GM12865 (cell line): Measurements from ENCODE around the gene DPP4.
"Not testable (repeated sequence)": the region's sequence is repeated elsewhere in the genome, so short reads cannot be mapped to it uniquely, and the experiment has no call there.

Source experiments
- DNase-seq: peaks from one replicate; pipeline ENCODE4 v3.0.0; 2010; ENCODE audit warnings: low read depth
- H3K4me3 ChIP-seq: 2 replicates; pipeline ENCODE4 v1.5.1; 2011; ENCODE audit warnings: mild to moderate bottlenecking, low read depth, low read length, control low read depth
- TF ChIP-seq, protein P1 (sequence below): IDR thresholded peaks from 2 replicates; pipeline ENCODE4 v1.5.1; 2011; ENCODE audit warnings: low read length, control low read depth, low read depth, inconsistent platforms; ENCODE audit not compliant: insufficient read depth; ENCODE audit errors: missing control alignments

DPP4 gene

DNA sequence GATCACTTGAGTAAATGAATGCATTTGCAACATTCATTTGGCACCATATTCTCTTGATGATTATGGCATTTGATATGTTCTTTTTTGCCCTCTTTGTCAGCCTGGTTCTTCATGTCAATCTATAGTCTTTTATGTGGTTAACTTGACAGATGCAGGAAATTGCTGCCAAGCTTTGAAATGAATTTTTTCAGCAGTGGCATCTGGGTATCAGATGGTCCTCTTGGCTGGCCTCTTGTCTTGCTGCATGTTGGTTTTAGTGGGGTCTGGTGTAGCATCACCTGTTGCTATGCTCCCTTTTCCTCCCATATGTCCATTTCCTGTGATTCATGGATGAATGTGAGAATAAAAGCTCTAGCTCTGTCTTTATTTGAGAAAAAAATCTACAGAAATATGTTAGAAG, 119.9 kb downstream of the DPP4 start:
- no peak for DNase-seq
- no peak overlapping the region for H3K4me3 ChIP-seq
- TF ChIP-seq, protein P1, sequence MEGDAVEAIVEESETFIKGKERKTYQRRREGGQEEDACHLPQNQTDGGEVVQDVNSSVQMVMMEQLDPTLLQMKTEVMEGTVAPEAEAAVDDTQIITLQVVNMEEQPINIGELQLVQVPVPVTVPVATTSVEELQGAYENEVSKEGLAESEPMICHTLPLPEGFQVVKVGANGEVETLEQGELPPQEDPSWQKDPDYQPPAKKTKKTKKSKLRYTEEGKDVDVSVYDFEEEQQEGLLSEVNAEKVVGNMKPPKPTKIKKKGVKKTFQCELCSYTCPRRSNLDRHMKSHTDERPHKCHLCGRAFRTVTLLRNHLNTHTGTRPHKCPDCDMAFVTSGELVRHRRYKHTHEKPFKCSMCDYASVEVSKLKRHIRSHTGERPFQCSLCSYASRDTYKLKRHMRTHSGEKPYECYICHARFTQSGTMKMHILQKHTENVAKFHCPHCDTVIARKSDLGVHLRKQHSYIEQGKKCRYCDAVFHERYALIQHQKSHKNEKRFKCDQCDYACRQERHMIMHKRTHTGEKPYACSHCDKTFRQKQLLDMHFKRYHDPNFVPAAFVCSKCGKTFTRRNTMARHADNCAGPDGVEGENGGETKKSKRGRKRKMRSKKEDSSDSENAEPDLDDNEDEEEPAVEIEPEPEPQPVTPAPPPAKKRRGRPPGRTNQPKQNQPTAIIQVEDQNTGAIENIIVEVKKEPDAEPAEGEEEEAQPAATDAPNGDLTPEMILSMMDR, result no peak

DNA sequence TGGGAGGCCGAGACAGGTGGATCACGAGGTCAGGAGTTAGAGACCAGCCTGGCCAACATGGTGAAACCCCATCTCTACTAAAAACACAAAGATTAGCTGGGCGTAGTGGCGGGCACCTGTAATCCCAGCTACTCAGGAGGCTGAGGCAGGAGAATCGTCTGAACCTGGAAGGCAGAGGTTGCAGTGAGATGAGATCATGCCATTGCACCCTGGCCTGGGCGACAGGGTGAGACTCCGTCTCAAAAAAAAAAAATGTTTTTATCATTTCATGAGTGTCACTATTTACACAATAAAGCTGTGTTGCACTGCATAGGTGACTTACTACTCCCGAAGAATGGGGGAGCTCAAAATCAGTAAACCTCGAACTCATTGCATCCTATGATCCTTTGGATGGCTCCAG, 120.6 kb downstream of the DPP4 start:
- H3K4me3 ChIP-seq, DNase-seq: not testable (repeated sequence)

DNA sequence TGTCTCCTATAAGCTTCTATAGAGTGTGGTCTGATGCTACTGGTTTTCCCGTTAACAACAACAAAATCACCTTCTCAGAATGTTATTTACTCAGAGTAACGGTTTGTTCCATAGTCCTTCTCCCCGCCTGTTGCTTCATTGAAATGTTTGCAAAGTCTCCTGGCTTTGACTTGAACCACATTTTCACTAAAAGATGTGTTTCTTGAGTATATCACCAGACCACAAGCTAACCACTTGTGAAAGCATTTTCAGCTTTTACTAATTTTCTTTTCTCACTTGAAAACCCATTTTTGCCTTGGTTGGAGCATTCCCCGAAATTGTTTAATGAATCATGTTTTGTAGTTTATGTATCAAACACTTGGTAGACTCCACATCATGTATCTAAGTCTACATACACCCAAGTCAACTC, 121.2 kb downstream of the DPP4 start:
- no peak overlapping the region for H3K4me3 ChIP-seq
- DNase-seq, result no peak
- TF ChIP-seq, protein P1, result no peak

DNA sequence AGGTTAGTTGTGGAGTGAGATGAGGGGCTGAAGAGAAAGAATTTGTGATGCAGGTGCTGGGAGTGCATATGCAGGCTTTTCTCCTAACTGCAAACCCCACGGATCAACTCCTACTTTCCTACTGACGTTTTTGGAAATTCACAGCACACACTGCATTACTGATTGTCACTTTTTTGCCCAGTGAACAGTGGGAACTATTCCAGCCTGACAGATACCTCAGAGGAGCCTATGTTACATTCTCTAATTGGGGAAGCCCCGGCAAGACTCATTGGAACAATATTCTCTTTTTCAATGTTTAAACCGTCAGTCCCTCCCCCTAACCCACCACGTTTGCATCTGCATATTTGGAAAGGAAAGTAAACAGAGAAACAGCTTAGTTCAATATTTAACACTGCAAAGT, 126.2 kb downstream of the DPP4 start:
- TF ChIP-seq, protein P1, result no peak
- H3K4me3 ChIP-seq, result no peak overlapping the region
- DNase-seq, result no peak

DNA sequence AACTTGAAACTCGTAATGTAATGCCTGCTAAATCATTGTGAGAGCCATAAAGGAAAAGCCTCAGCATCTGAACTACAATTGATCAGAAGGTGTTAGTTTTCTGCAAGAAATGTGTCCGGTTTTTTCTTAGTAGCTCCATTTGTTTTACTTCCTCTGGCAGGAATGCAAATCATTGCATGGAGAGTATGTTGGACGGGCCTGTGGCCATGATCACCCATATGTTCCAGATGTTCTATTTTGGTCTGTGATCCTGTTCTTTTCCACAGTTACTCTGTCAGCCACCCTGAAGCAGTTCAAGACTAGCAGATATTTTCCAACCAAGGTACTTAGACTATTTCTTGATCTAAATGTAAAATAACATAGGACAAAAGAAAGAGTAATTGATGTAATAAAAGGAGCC, 126.6 kb downstream of the DPP4 start:
- no peak overlapping the region for H3K4me3 ChIP-seq
- TF ChIP-seq, protein P1, result no peak

DNA sequence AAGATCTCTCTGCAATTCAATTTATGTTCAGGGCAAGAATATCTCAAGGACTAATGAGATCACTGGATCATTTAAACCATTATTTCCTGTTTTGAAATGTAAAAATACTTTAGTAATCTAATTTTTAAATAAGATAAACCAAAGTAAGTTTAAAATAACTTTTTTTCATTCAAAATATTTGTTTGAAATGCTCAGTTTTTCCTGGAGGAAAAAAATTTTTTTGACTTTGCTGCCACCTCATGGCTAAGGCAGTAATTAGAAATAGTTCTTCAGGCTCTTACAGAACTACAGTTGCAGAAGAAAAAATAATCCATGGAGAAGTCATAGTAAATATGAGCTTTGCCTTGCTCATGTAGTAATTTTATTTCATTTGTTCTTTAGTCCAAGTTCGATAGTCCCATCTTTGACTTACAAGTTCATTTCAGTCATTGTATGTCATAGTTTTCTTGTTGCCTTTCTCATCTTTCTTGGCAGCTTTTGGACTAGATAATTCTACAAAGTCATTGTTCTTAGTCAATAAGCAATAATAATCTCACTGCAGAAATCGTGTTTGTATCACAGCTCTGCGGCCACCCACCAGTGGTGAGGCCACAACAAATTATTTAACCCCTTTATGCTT, 127.4 kb downstream of the DPP4 start:
- no peak overlapping the region for H3K4me3 ChIP-seq
- TF ChIP-seq, protein P1, result peak; percentile 38
- DNase-seq, result peak; percentile 15

More for the DNA sequence above, 126.6 kb downstream of the DPP4 start:
- DNase-seq, result no peak

DNA sequence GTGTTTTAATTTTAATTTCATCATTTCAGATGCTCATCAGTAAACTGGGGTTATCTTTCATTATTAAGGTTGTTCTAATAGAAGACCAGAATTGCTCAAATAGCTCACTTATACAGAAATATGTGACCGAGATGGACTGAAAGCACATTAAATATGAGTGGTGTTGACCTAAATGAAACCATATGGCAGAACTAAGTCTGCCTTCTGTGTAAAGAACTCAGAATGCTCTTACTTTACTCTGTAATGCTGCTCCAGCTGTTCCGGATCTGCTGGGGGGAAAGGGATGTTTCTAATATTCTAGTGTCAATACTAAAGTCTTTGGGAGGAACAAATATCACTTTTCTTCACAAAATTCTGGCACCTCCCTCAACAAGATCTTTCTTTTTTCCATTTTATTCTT, 131.0 kb downstream of the DPP4 start:
- TF ChIP-seq, protein P1, result no peak
- no peak for DNase-seq

More for the DNA sequence above, 131.0 kb downstream of the DPP4 start:
- no peak overlapping the region for H3K4me3 ChIP-seq
